ENCODE results near the gene FNBP1.

FNBP1 gene

GRCh38 chr9:129908906-129909305 lies 134.1 kb downstream of the FNBP1 start:
- H3K4me3 ChIP-seq (ENCODE audit: low read depth, low read length) = no peak overlapping the region
- DNase-seq (ENCODE audit: low read depth) = no peak
- TF ChIP-seq, protein P1, sequence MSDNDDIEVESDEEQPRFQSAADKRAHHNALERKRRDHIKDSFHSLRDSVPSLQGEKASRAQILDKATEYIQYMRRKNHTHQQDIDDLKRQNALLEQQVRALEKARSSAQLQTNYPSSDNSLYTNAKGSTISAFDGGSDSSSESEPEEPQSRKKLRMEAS (IDR thresholded peaks at IDR 0.05; ENCODE audit: low read depth, low read length) = no peak
- TF ChIP-seq POLR2A (IDR thresholded peaks at IDR 0.05; ENCODE audit: extremely low read depth, insufficient read length) = no peak
- no peak for TF ChIP-seq CTCF (IDR thresholded peaks at IDR 0.05; ENCODE audit: low read depth, low read length)
- TF ChIP-seq MYC (IDR thresholded peaks at IDR 0.05; ENCODE audit: low read depth, low read length) = no peak

DNA sequence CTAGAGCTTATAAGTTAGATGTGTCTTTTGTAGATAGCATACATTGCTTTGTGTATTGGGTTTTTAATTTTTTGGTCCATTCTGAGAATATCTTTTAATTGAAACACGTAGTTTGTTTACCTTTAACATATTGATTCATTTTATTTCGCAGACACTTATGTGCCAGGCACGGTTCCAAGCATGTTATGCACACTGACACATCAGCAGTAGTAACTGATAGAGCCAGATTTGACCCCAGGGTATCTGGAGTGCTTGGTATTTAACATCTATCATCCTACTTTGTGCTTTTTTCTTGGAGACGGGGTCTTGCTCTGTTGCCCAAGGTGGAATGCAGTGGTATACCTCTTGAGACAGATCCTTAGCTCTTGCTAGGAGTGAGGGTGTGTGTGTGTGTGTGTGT lies 135.8 kb downstream of the FNBP1 start:
- no peak for DNase-seq (ENCODE audit: low read depth)
- TF ChIP-seq POLR2A (IDR thresholded peaks at IDR 0.05; ENCODE audit: extremely low read depth, insufficient read length) = no peak
- no peak for TF ChIP-seq CTCF (IDR thresholded peaks at IDR 0.05; ENCODE audit: low read depth, low read length)
- TF ChIP-seq, protein P1 (IDR thresholded peaks at IDR 0.05; ENCODE audit: low read depth, low read length) = no peak
- TF ChIP-seq MYC (IDR thresholded peaks at IDR 0.05; ENCODE audit: low read depth, low read length) = no peak
- H3K4me3 ChIP-seq (ENCODE audit: low read depth, low read length) = no peak overlapping the region

- TF ChIP-seq CTCF (IDR thresholded peaks at IDR 0.05; ENCODE audit: low read depth, low read length) = no peak
- TF ChIP-seq, protein P1 (IDR thresholded peaks at IDR 0.05; ENCODE audit: low read depth, low read length) = no peak
- TF ChIP-seq MYC (IDR thresholded peaks at IDR 0.05; ENCODE audit: low read depth, low read length) = no peak
- TF ChIP-seq POLR2A (IDR thresholded peaks at IDR 0.05; ENCODE audit: extremely low read depth, insufficient read length) = no peak
- no peak overlapping the region for H3K4me3 ChIP-seq (ENCODE audit: low read depth, low read length)
- DNase-seq (ENCODE audit: low read depth) = no peak
Measured at GRCh38 chr9:129906298-129906697, 136.7 kb downstream of the FNBP1 start.

- TF ChIP-seq CTCF (IDR thresholded peaks at IDR 0.05; ENCODE audit: low read depth, low read length) = no peak
- TF ChIP-seq, protein P1 (IDR thresholded peaks at IDR 0.05; ENCODE audit: low read depth, low read length) = no peak
- TF ChIP-seq POLR2A (IDR thresholded peaks at IDR 0.05; ENCODE audit: extremely low read depth, insufficient read length) = no peak
- no peak for TF ChIP-seq MYC (IDR thresholded peaks at IDR 0.05; ENCODE audit: low read depth, low read length)
- DNase-seq (ENCODE audit: low read depth) = no peak
- H3K4me3 ChIP-seq (ENCODE audit: low read depth, low read length) = no peak overlapping the region
Measured at GRCh38 chr9:129904734-129905133, 138.3 kb downstream of the FNBP1 start.

DNA sequence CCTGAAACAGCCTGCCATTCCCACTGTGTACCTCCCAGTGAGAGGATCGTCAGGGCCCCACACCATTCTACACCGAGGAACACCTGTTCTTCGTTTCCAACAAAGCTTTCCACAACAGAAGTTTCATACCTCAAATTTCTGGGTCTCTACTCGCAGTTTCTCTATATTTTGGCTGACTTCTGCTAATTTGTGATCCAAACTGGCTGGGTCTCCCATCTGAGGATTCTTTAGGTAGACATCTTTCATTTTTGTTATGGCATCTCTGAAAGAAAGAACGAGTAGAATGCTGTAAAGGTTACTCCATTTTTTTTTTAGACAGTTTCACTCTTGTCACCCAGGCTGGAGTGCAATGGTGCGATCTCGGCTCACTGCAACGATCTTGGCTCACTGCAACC lies 140.3 kb downstream of the FNBP1 start:
- no peak for DNase-seq (ENCODE audit: low read depth)
- H3K4me3 ChIP-seq (ENCODE audit: low read depth, low read length) = no peak overlapping the region
- TF ChIP-seq CTCF (IDR thresholded peaks at IDR 0.05; ENCODE audit: low read depth, low read length) (no peak), POLR2A (IDR thresholded peaks at IDR 0.05; ENCODE audit: extremely low read depth, insufficient read length) (no peak), MYC (IDR thresholded peaks at IDR 0.05; ENCODE audit: low read depth, low read length) (no peak)
- TF ChIP-seq, protein P1 (IDR thresholded peaks at IDR 0.05; ENCODE audit: low read depth, low read length) = no peak
